SU-DHL-6 (cell line): ENCODE data around the gene SRGAP3.

Experiments used
- H2AFZ ChIP-seq: fragments of 200-600 bp; sonication (generic); 2 replicates; pipeline ENCODE4 v1.6.1; 2014; ENCODE audit warnings: low read depth, mild to moderate bottlenecking, moderate library complexity, mixed read lengths, antibody characterized with exemption, low read length; ENCODE audit not compliant: severe bottlenecking
- H3F3A ChIP-seq: fragments of 200-600 bp; shearing (Covaris generic); 2 replicates; pipeline ENCODE4 v1.6.0; 2016; ENCODE audit warnings: antibody characterized with exemption, mild to moderate bottlenecking; ENCODE audit not compliant: insufficient read depth
- H3K27ac ChIP-seq: fragments of 200-600 bp; sonication (generic); 2 replicates; pipeline ENCODE4 v1.5.1; 2016; ENCODE audit warnings: low read depth, mild to moderate bottlenecking, low read length, moderate library complexity, mixed read lengths
- H3K27me3 ChIP-seq: fragments of 200-600 bp; sonication (generic), shearing (Covaris generic); 2 replicates; pipeline ENCODE4 v1.6.0; 2014; ENCODE audit warnings: mild to moderate bottlenecking, low read length
- H3K36me3 ChIP-seq: fragments of 200-600 bp; sonication (generic); 2 replicates; pipeline ENCODE4 v1.6.1; 2014; ENCODE audit warnings: mild to moderate bottlenecking, low read length, mixed read lengths
- H3K4me2 ChIP-seq: fragments of 300-600, 200-600 bp; shearing (Covaris generic), sonication (generic); 2 replicates; pipeline ENCODE4 v1.6.0; 2014; ENCODE audit warnings: low read length, low read depth, mild to moderate bottlenecking; ENCODE audit not compliant: poor library complexity, severe bottlenecking
- H3K4me3 ChIP-seq: fragments of 200-600 bp; sonication (generic); 2 replicates; pipeline ENCODE4 v1.5.1; 2014; ENCODE audit warnings: antibody characterized with exemption, low read length, mild to moderate bottlenecking, mixed read lengths; ENCODE audit not compliant: insufficient read depth, poor library complexity, severe bottlenecking
- H3K79me2 ChIP-seq: fragments of 200-600 bp; sonication (generic); 2 replicates; pipeline ENCODE4 v1.6.1; 2014; ENCODE audit warnings: mild to moderate bottlenecking, low read length, moderate library complexity; ENCODE audit not compliant: insufficient read depth
- H3K9ac ChIP-seq: fragments of 200-600 bp; sonication (generic); 2 replicates; pipeline ENCODE4 v1.7.0; 2014; ENCODE audit warnings: mild to moderate bottlenecking, low read length
- H3K9me2 ChIP-seq: fragments of 200-600 bp; sonication (generic); replicated peaks from 2 replicates; pipeline ENCODE4 v1.6.1; 2014; ENCODE audit warnings: low read length; ENCODE audit not compliant: insufficient read depth
- H3K9me3 ChIP-seq: fragments of 200-600 bp; sonication (generic); 2 replicates; pipeline ENCODE4 v1.6.1; 2014; ENCODE audit warnings: low read length, mixed read lengths; ENCODE audit not compliant: insufficient read depth
- H4K20me1 ChIP-seq: fragments of 200-600 bp; sonication (generic); 2 replicates; pipeline ENCODE4 v1.6.1; 2014; ENCODE audit warnings: low read depth, mild to moderate bottlenecking, antibody characterized with exemption, low read length, moderate library complexity, mixed read lengths
- CTCF ChIP-seq: fragments of 200-600 bp; sonication (generic); IDR thresholded peaks from one replicate; pipeline ENCODE4 v1.5.1; 2017; ENCODE audit warnings: antibody characterized with exemption, mild to moderate bottlenecking, low read length, moderate library complexity; ENCODE audit not compliant: insufficient read depth, poor library complexity, severe bottlenecking
- EZH2phosphoT487 ChIP-seq: fragments of 200-600 bp; sonication (generic), shearing (Covaris generic); conservative IDR thresholded peaks from 2 replicates; pipeline ENCODE4 v1.6.1; 2018; ENCODE audit warnings: mild to moderate bottlenecking, antibody characterized with exemption, low read length, moderate library complexity, mixed read lengths

Gene SRGAP3

GRCh38 chr3:8942115-8942514 is 307.3 kb downstream of the SRGAP3 start:
- H3K79me2 ChIP-seq, result peaks cover 12% of the 10 kb centered on the region
- H3K27ac ChIP-seq, result no peak overlapping the region
- no peak for TF ChIP-seq CTCF
- no peak for TF ChIP-seq EZH2phosphoT487
- no peak overlapping the region for H3K9ac ChIP-seq
- no peaks in the 10 kb centered on the region for H3K9me2 ChIP-seq
- no peak overlapping the region for H3K4me2 ChIP-seq
- no peaks in the 10 kb centered on the region for H3F3A ChIP-seq
- 0 out of 2 replicates have a peak, but pooled peaks cover 3% of the 10 kb centered on the region for H4K20me1 ChIP-seq
- no peak overlapping the region for H2AFZ ChIP-seq
- H3K9me3 ChIP-seq, result no peaks in the 10 kb centered on the region
- H3K4me3 ChIP-seq, result no peak overlapping the region
- H3K27me3 ChIP-seq, result no peaks in the 10 kb centered on the region
- peaks cover 58% of the 10 kb centered on the region for H3K36me3 ChIP-seq

- H3K27me3 ChIP-seq, result no peaks in the 10 kb centered on the region
- 0 out of 2 replicates have a peak, but pooled peaks cover 2% of the 10 kb centered on the region for H3F3A ChIP-seq
- no peak overlapping the region for H3K27ac ChIP-seq
- H3K79me2 ChIP-seq, result peaks cover 9% of the 10 kb centered on the region
- no peak overlapping the region for H3K9ac ChIP-seq
- no peak overlapping the region for H2AFZ ChIP-seq
- no peak overlapping the region for H3K4me2 ChIP-seq
- no peaks in the 10 kb centered on the region for H3K9me2 ChIP-seq
- H4K20me1 ChIP-seq, result 0 out of 2 replicates have a peak, but pooled peaks cover under 1% of the 10 kb centered on the region
- no peak overlapping the region for H3K4me3 ChIP-seq
- H3K9me3 ChIP-seq, result no peaks in the 10 kb centered on the region
- peaks cover 38% of the 10 kb centered on the region; the same call in 1 of the 2 replicates for H3K36me3 ChIP-seq
- TF ChIP-seq EZH2phosphoT487, result no peak
- TF ChIP-seq CTCF, result peak; percentile 22
Observed at GRCh38 chr3:8938021-8938420, 311.4 kb downstream of the SRGAP3 start.

GRCh38 chr3:8937064-8938020 is 312.1 kb downstream of the SRGAP3 start:
- Histone ChIP-seq H3K9me2 (no peaks in the 10 kb centered on the region), H3K27ac (no peak overlapping the region), H3K4me2 (no peak overlapping the region), H3K9me3 (no peaks in the 10 kb centered on the region), H3K9ac (no peak overlapping the region), H3K27me3 (no peaks in the 10 kb centered on the region), H3F3A (0 out of 2 replicates have a peak, but pooled peaks cover 2% of the 10 kb centered on the region), H2AFZ (no peak overlapping the region), H3K4me3 (no peak overlapping the region), H3K79me2 (0 out of 2 replicates have a peak, but pooled peaks cover 2% of the 10 kb centered on the region), H4K20me1 (no peaks in the 10 kb centered on the region), H3K36me3 (peaks cover 33% of the 10 kb centered on the region; the same call in 1 of the 2 replicates)
- TF ChIP-seq EZH2phosphoT487, result no peak
- TF ChIP-seq CTCF, result no peak
